Measurements from ENCODE around the gene ARL3.

ARL3 gene

GRCh38 chr10:102643336-102644065, 70.7 kb downstream of the ARL3 start:
- no peak for TF ChIP-seq CTCF (IDR thresholded peaks at IDR 0.05; ENCODE audit: low read length, missing control alignments)
- H3K4me3 ChIP-seq (replicated peaks; ENCODE audit: low read depth, low read length) = peak overlapping the region; percentile 100
- DNase-seq (ENCODE audit: low read depth) = peak; percentile 86

- no peak for TF ChIP-seq CTCF (IDR thresholded peaks at IDR 0.05; ENCODE audit: low read length, missing control alignments)
- DNase-seq (ENCODE audit: low read depth) = peak; percentile 81
- H3K4me3 ChIP-seq (replicated peaks; ENCODE audit: low read depth, low read length) = peak overlapping the region; percentile 100
These were observed 71.4 kb downstream of the ARL3 start for GRCh38 chr10:102642736-102643335.

- no peak for TF ChIP-seq CTCF (IDR thresholded peaks at IDR 0.05; ENCODE audit: low read length, missing control alignments)
- H3K4me3 ChIP-seq (replicated peaks; ENCODE audit: low read depth, low read length) = peak overlapping the region; percentile 100
- peak; percentile 98 for DNase-seq (ENCODE audit: low read depth)
These were observed 72.1 kb downstream of the ARL3 start for GRCh38 chr10:102641880-102642735.

GRCh38 chr10:102641402-102641801, 72.8 kb downstream of the ARL3 start:
- DNase-seq (ENCODE audit: low read depth) = no peak
- TF ChIP-seq CTCF (IDR thresholded peaks at IDR 0.05; ENCODE audit: low read length, missing control alignments) = no peak

GRCh38 chr10:102639537-102639936, 74.7 kb downstream of the ARL3 start:
- H3K4me3 ChIP-seq (replicated peaks; ENCODE audit: low read depth, low read length) = no peak overlapping the region
- TF ChIP-seq CTCF (IDR thresholded peaks at IDR 0.05; ENCODE audit: low read length, missing control alignments) = no peak
- no peak for DNase-seq (ENCODE audit: low read depth)

More at GRCh38 chr10:102641402-102641801, 72.8 kb downstream of the ARL3 start:
- peak overlapping the region; percentile 100 for H3K4me3 ChIP-seq (replicated peaks; ENCODE audit: low read depth, low read length)

- no peak for DNase-seq (ENCODE audit: low read depth)
- TF ChIP-seq CTCF (IDR thresholded peaks at IDR 0.05; ENCODE audit: low read length, missing control alignments) = no peak
- H3K4me3 ChIP-seq (replicated peaks; ENCODE audit: low read depth, low read length) = no peak overlapping the region
These were observed 78.8 kb downstream of the ARL3 start for GRCh38 chr10:102635377-102635776.

Measured in fibroblast of pulmonary artery (primary cell).